RWPE2 (cell line): ENCODE measurements around the gene AJUBA.

Experiments used
- ATAC-seq: fragments of 200-7000 bp; cut with Tn5 transposase; 3 replicates; pipeline ENCODE4 v1.9.1; 2021; ENCODE audit warnings: low read depth
- DNase-seq: peaks from one replicate; pipeline ENCODE4 v3.0.0-alpha.2; 2020; ENCODE audit warnings: low spot score
- H3K27ac ChIP-seq: fragments of 450-650 bp; 2 replicates; pipeline ENCODE4 v1.5.1; 2017; ENCODE audit warnings: mild to moderate bottlenecking; ENCODE audit not compliant: poor library complexity, severe bottlenecking
- H3K27me3 ChIP-seq: fragments of 250-450 bp; sonication (Bioruptor Pico); 2 replicates; pipeline ENCODE4 v1.5.1; 2021; ENCODE audit warnings: mild to moderate bottlenecking, moderate library complexity; ENCODE audit not compliant: insufficient read depth, poor library complexity, severe bottlenecking
- H3K36me3 ChIP-seq: fragments of 250-450 bp; sonication (Bioruptor Pico); 2 replicates; pipeline ENCODE4 v1.5.1; 2020; ENCODE audit warnings: low read depth, mild to moderate bottlenecking, moderate library complexity
- H3K4me1 ChIP-seq: fragments of 250-450 bp; sonication (Bioruptor Pico); 2 replicates; pipeline ENCODE4 v1.5.1; 2021; ENCODE audit warnings: mild to moderate bottlenecking, moderate library complexity; ENCODE audit not compliant: insufficient read depth, poor library complexity, severe bottlenecking
- H3K4me3 ChIP-seq: fragments of 250-450 bp; sonication (Bioruptor Pico); 2 replicates; pipeline ENCODE4 v1.5.1; 2021; ENCODE audit warnings: mild to moderate bottlenecking, moderate library complexity; ENCODE audit not compliant: severe bottlenecking
- H3K9me3 ChIP-seq: fragments of 250-450 bp; sonication (Bioruptor Pico); 2 replicates; pipeline ENCODE4 v1.5.1; 2021; ENCODE audit warnings: mild to moderate bottlenecking, moderate library complexity; ENCODE audit not compliant: severe bottlenecking
- CTCF ChIP-seq: fragments of 450-650 bp; IDR thresholded peaks from one replicate; pipeline ENCODE4 v1.5.1; 2017; ENCODE audit warnings: mild to moderate bottlenecking, moderate library complexity; ENCODE audit not compliant: poor library complexity, severe bottlenecking

Gene AJUBA

GRCh38 chr14:22929104-22929960 is 53.0 kb downstream of the AJUBA start, which contains the start of gene PRMT5:
PRMT5 (minus strand) TSS chr14:22929376; CDS start chr14:22929361, 15 bp downstream.
- Histone ChIP-seq H3K27ac (peak within 1 kb of the TSS; percentile 64), H3K27me3 (no peaks in the 10 kb centered on the region), H3K4me1 (peaks cover 27% of the 10 kb centered on the region), H3K4me3 (peak within 1 kb of the TSS; percentile 65), H3K9me3 (no peaks in the 10 kb centered on the region), H3K36me3 (peaks cover 36% of the 10 kb centered on the region)
- DNase-seq (peak; percentile 100), ATAC-seq (peak; percentile 94)
- no peak for TF ChIP-seq CTCF

- Histone ChIP-seq H3K4me3 (peak overlapping the region; percentile 65), H3K4me1 (peaks cover 27% of the 10 kb centered on the region)
- no peak for DNase-seq
Measured at GRCh38 chr14:22928237-22929103, 53.9 kb downstream of the AJUBA start.

GRCh38 chr14:22926316-22926715 is 56.0 kb downstream of the AJUBA start:
- Histone ChIP-seq H3K4me3 (no peak overlapping the region), H3K9me3 (no peaks in the 10 kb centered on the region), H3K4me1 (peaks cover 32% of the 10 kb centered on the region), H3K27me3 (no peaks in the 10 kb centered on the region), H3K27ac (peak overlapping the region; percentile 64), H3K36me3 (peaks cover 66% of the 10 kb centered on the region)
- DNase-seq, result peak; percentile 80
- TF ChIP-seq CTCF, result no peak
- ATAC-seq, result peak; percentile 62

More at GRCh38 chr14:22928237-22929103, 53.9 kb downstream of the AJUBA start:
- H3K27me3 ChIP-seq, result no peaks in the 10 kb centered on the region
- no peak for ATAC-seq
- H3K9me3 ChIP-seq, result no peaks in the 10 kb centered on the region
- peaks cover 45% of the 10 kb centered on the region for H3K36me3 ChIP-seq
- peak overlapping the region; percentile 64 for H3K27ac ChIP-seq
- TF ChIP-seq CTCF, result no peak

GRCh38 chr14:22925513-22925912 is 56.8 kb downstream of the AJUBA start:
- no peak for TF ChIP-seq CTCF
- H3K27me3 ChIP-seq, result no peaks in the 10 kb centered on the region
- ATAC-seq (no peak), DNase-seq (no peak)
- H3K27ac ChIP-seq, result peak overlapping the region; percentile 64
- no peak overlapping the region for H3K4me3 ChIP-seq
- H3K4me1 ChIP-seq, result peaks cover 32% of the 10 kb centered on the region
- H3K36me3 ChIP-seq, result peaks cover 74% of the 10 kb centered on the region
- no peaks in the 10 kb centered on the region for H3K9me3 ChIP-seq
